Muscle of arm (tissue), 14 donors: ENCODE measurements around the gene CHRNA3. TPM values are rescaled to one million over a fixed set of nuclear protein-coding genes. Genes with fewer than 3 reads are reported as not detected.

Experiments used
- DNase-seq: peaks from one replicate; pipeline ENCODE4 v3.0.0-alpha.2; 2013
- long read RNA-seq, 11 donors: transcript quantifications; one replicate each; lab custom pipeline, GENCODE V29; 2026
- polyA plus RNA-seq, 12 donors: library from polyadenylated mRNA; unstranded; fragments of 120-200 nt; gene quantifications; one replicate each; pipeline ENCODE4 v1.2.1, GENCODE V29; 2013; ENCODE audit not compliant: insufficient read length in 12 of 12

The CHRNA3 gene
- polyA plus RNA-seq = 10 to 100 TPM in 1 of 12 donors, under 1 TPM in 9, not detected in 2; 0.16 to 12.6 (median 0.26) TPM
- long read RNA-seq, donor 1, transcript CHRNA3-201 (6 exons, 3,202 nt) = major isoform, 14 of 22 reads
- long read RNA-seq, donor 1, partial matches to known transcripts = 8 of 22 reads
- long read RNA-seq, donor 1, other reads (novel, unspliced or antisense) = 0 of 22 reads
- long read RNA-seq, donor 2 = 0 reads
- long read RNA-seq, donor 3 = 0 reads
- long read RNA-seq, donor 4 = 0 reads
- long read RNA-seq, donor 5 = 0 reads
- long read RNA-seq, donor 6 = 0 reads
- long read RNA-seq, donor 7 = 0 reads
- long read RNA-seq, donor 8 = 0 reads
- long read RNA-seq, donor 9 = 0 reads
- long read RNA-seq, donor 10 = 0 reads
- long read RNA-seq, donor 11 = 0 reads

GRCh38 chr15:78620527-78621421, at the start of gene CHRNA3:
TSS of gene CHRNA3 (minus strand) at chr15:78620996. CDS start at chr15:78620794, 202 bp downstream.
- DNase-seq = no peak

GRCh38 chr15:78668987-78669386, 48.2 kb upstream of the CHRNA3 start:
- no peak for DNase-seq

- DNase-seq = no peak
Measured at GRCh38 chr15:78667578-78668236, 46.9 kb upstream of the CHRNA3 start.

DNA sequence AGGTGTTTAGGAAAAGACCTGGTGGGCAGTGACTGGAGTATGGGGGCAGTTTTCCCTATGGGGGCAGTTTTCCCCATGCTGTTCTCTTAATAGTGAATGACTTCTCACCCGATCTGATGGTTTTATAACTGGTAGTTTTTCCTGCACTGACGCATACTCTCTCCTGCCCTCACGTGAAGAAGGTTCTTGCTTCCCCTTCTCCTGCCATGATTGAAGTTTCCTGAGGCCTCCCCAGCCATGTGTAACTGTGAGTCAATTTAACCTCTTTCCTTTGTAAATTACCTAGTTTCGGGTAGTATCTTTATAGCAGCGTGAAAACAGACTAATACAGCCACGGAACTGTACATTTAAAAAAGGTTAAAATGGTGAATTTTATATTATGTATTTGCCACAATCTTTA, 45.2 kb upstream of the CHRNA3 start:
- DNase-seq = no peak

DNA sequence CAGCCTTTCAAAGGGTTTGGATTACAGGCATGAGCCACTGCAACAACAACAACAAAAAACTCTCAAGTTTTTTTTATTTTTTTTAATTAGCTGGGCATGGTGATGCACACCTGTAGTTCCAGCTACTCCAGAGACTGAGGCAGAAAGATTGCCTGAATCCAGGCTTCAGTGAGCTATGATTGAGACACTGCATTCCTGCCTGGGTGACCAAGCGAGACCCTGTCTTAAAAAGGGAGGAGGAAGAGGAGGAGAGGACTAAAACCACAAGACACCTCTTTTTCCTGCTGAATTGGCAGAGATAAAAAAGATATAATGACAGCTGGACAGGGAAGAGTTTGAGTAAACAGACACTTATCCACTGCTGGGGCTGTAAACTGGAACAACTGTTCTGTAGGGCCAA, 42.9 kb upstream of the CHRNA3 start:
- no peak for DNase-seq

DNA sequence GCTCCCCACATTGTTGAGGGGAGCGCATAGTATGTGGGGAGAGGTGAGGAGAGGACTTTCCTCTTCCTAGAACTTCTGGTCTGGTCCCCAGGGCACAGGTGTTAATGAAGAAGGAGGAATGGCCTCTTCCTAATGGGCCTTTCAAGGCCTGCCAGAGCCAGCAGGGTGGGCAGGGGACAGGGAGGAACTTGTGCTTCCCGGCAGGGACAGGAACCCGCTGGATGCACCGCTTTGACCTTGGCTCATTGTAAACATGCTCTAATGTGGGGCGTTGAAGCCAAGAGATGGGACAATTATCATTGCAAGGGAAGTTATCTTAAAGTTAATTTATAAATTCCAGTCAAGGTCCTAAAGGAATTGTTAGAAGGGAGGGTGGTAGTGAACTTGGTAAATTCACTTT, 41.2 kb upstream of the CHRNA3 start:
- no peak for DNase-seq

DNA sequence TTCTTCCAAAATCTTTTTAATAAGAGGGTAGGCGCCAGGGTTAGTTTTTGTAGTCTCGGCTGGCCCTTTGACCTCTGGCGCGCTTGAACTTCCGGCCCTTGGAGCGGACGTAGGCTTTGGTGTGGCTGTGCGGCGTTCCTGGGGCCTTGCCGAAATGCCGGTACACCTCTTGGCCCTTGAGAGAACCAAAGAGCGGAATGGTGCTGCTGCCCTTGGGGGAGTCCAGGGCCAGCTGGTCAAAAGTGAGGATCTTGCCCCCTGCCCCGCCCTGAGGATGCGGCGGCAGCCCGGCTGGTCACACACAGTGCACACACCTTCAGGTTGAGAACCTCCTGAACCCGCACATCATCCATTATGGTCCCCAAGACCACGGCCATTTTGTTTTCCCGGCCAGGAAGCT, 40.2 kb upstream of the CHRNA3 start:
- DNase-seq = no peak

- DNase-seq = no peak
Measured at GRCh38 chr15:78660584-78660983, 39.8 kb upstream of the CHRNA3 start.

GRCh38 chr15:78658823-78659222, 38.0 kb upstream of the CHRNA3 start:
- no peak for DNase-seq

- no peak for DNase-seq
Measured at GRCh38 chr15:78654272-78654671, 33.5 kb upstream of the CHRNA3 start.

GRCh38 chr15:78651930-78652615, 31.3 kb upstream of the CHRNA3 start:
- no peak for DNase-seq

DNA sequence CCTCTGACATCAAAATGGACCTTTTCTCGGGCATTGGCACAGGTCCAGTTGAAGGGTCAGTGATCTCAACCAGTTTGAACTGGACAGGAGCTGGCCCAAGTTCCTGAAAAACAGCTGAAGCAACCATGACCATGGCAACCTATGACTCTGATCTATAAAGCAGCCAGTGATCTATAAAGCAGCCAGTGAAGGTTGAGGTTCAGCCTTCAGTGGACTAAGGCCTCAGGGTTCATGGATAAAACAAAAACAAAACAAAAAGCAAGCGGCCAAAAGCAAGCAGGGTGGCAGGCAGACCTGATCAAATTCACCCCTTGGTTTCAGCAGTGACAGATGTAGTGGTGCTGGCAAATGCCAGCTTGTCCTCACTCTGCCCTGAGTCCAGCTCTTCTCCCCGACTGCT, 30.2 kb upstream of the CHRNA3 start:
- DNase-seq = no peak

DNA sequence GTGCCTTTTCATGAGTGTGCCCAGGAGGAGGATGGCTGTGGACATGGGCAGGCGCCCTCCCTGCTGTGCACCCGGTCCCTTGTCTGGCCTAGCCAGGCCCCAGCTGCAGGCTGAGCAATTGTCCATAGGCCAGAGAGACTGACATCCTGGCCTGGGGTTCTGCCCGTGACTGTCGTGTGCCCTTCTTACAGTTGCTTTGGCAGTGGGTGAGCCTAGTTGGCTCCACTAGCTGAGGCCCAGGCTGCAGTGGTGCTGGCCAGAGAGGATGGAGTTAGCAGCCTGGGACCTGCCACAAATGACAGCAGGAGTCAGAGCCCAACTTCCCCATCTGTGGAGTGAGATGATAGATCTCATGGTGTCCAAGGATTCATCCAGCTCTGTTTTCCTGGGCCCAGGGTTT, 29.2 kb upstream of the CHRNA3 start:
- DNase-seq = no peak

DNA sequence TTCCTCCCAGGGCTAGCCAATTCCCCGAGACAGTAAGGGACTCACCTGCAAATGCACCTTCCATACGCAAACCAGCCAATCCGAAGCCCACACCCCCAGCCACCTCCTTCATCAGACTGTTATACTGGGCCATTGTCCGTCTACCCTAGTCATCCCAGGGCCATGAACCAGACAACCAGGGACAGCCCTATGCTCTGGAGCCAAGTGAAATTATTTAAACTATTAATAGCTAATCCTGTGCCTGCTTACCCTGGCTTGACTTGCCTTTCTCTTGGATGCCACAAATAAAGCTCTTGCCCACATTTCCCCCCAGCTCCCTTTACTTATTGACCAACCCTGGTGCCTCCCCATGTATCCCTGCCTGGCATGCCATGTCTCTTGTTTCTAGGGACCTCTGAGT, 24.2 kb upstream of the CHRNA3 start:
- no peak for DNase-seq

DNA sequence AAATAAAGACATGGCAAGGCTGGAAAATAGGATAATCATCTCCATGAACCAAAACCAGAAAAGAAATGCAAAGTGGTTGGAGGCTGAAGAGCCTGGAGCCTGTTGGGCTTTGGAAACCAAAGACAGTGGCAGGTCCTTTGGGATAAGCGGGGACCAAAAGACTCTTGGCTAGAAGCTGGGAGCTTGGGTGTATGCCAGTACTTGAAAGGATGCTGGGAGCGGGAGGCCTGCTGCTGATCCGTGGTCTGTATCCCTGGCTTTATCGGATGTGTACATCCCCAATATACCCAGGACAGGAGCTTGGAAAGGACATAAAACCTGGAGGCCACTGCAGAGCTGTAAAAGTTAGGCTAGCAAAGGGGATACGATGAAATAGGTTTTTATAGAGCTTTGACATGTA, 21.5 kb upstream of the CHRNA3 start:
- no peak for DNase-seq

GRCh38 chr15:78641749-78642275, 21.0 kb upstream of the CHRNA3 start:
- no peak for DNase-seq

- DNase-seq = no peak
Measured at GRCh38 chr15:78641102-78641748, 20.4 kb upstream of the CHRNA3 start, which contains the start of gene CHRNB4. TSS of gene CHRNB4 (minus strand) at chr15:78641210. CDS start at chr15:78641133, 77 bp downstream.

DNA sequence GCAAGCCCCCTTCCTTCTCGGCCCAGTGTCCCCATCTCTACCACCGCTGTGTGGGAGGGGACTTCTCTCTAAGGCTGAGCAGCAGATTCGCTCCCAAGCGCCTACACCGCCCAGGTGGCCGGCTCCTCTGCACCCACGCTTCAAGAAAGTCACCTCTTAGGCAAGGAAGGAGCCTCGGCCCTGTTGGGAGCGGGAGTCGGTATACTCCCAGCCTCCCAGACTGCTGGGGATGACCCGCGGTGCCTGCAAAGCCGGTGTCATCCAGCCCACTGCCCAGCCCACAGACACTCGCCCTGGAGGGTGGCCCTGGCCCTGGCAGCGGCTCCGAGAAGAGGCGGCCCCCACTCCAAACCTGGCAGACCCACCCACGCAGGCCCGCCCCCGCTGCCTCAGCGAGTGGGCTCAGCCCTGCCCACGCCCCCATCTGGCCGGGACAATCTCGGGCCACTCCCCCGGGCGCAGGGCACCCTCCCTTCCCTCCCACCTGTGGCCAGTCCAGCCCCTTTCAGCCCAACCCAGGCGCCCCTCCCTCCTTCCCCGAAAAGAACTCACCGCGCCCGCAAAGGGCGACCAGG, 19.8 kb upstream of the CHRNA3 start:
- no peak for DNase-seq

GRCh38 chr15:78638658-78639314, 18.0 kb upstream of the CHRNA3 start:
- peak; percentile 57 for DNase-seq
